Endothelial cell of umbilical vein (primary cell): Measurements from ENCODE around the gene IL25. TPM values are rescaled to one million over a fixed set of nuclear protein-coding genes. Genes with fewer than 3 reads are reported as not detected.

Source experiments
- BruUV-seq: library from RNA; stranded (reverse); fragments of 400-500 nt; replicated peaks from 2 replicates; lab custom pipeline; 2021; lab: Mats Ljungman, UMichigan
- CTCF ChIA-PET: fragments of 300-600, 350-600 bp; sonication (Branson Sonifier 250); formaldehyde crosslinking; loops from one replicate; lab custom pipeline; 2021; ENCODE audit warnings: antibody characterized with exemption, inconsistent platforms; lab: Charles Lee
- POLR2A ChIA-PET: fragments of 300-600, 350-600 bp; sonication (Branson Sonifier 250); formaldehyde crosslinking; loops from one replicate; lab custom pipeline; 2021; ENCODE audit warnings: antibody characterized with exemption, inconsistent platforms; lab: Charles Lee
- DNase-seq: peaks from one replicate; pipeline ENCODE4 v3.0.0-alpha.2; 2011; ENCODE audit warnings: low read depth, low spot score
- FAIRE-seq: peaks from 2 replicates; lab custom pipeline; 2011; peaks lifted over from hg19 to GRCh38; lab: Jason Lieb, UNC
- H2AFZ ChIP-seq: 2 replicates; pipeline ENCODE4 v1.6.0; 2012; ENCODE audit warnings: low read depth, low read length, control low read depth, inconsistent platforms
- H3K27ac ChIP-seq: 2 replicates; pipeline ENCODE4 v1.5.1; 2011; ENCODE audit warnings: low read depth, mild to moderate bottlenecking, control low read depth, low read length, moderate library complexity; ENCODE audit not compliant: insufficient read depth
- H3K27me3 ChIP-seq, 2 experiments: 2 replicates each; pipeline versions ENCODE4 v1.6.0 to v1.6.1; 2011; ENCODE audit warnings: low read length in 2 of 2, mixed read lengths in 1 of 2; ENCODE audit not compliant: control insufficient read depth in 2 of 2, insufficient read depth in 2 of 2
- H3K36me3 ChIP-seq, 2 experiments: 2 replicates in 1 of 2; 3 replicates in 1 of 2; pipeline ENCODE4 v1.5.1; 2011; ENCODE audit warnings: low read length in 2 of 2, mild to moderate bottlenecking in 1 of 2, moderate library complexity in 1 of 2; ENCODE audit not compliant: control insufficient read depth in 2 of 2, insufficient read depth in 2 of 2; ENCODE audit errors: extremely low read depth in 1 of 2
- H3K4me1 ChIP-seq: 3 replicates; pipeline ENCODE4 v1.5.1; 2011; ENCODE audit warnings: mild to moderate bottlenecking, low read length; ENCODE audit not compliant: control insufficient read depth, insufficient read depth; ENCODE audit errors: extremely low read depth
- H3K4me2 ChIP-seq: 2 replicates; pipeline ENCODE4 v1.6.1; 2011; ENCODE audit warnings: low read length, control low read depth, mixed read lengths; ENCODE audit not compliant: insufficient read depth
- H3K4me3 ChIP-seq, 3 experiments: fragments of 200-600 bp in 1 of 3; sonication (generic), shearing (Covaris generic) in 1 of 3; replicated peaks in 1 of 3; 2 replicates each; pipeline ENCODE4 v1.5.1; 2011 to 2016; ENCODE audit warnings: control low read depth in 3 of 3, low read length in 3 of 3, mild to moderate bottlenecking in 2 of 3, inconsistent platforms in 1 of 3, low read depth in 1 of 3, moderate library complexity in 1 of 3; ENCODE audit not compliant: insufficient read depth in 1 of 3
- H3K79me2 ChIP-seq: 2 replicates; pipeline ENCODE4 v1.6.0; 2012; ENCODE audit warnings: low read length, inconsistent platforms; ENCODE audit not compliant: control insufficient read depth, insufficient read depth
- H3K9ac ChIP-seq: replicated peaks from 2 replicates; pipeline ENCODE3; 2011; ENCODE audit warnings: low read length, control low read depth; ENCODE audit not compliant: insufficient read depth; ENCODE audit errors: extremely low read depth
- H3K9me1 ChIP-seq: replicated peaks from 3 replicates; pipeline ENCODE4 v1.6.0; 2011; ENCODE audit warnings: mild to moderate bottlenecking, low read length; ENCODE audit not compliant: control insufficient read depth, insufficient read depth; ENCODE audit errors: extremely low read depth
- H3K9me3 ChIP-seq: replicated peaks from 2 replicates; pipeline ENCODE4 v1.5.1; 2012; ENCODE audit warnings: low read length, inconsistent platforms; ENCODE audit not compliant: control insufficient read depth, insufficient read depth
- H4K20me1 ChIP-seq: replicated peaks from 2 replicates; pipeline ENCODE3; 2011; ENCODE audit warnings: mild to moderate bottlenecking, low read length; ENCODE audit not compliant: control insufficient read depth, insufficient read depth; ENCODE audit errors: extremely low read depth
- FOS ChIP-seq: IDR thresholded peaks from 2 replicates; pipeline ENCODE4 v1.6.1; 2011; ENCODE audit warnings: mild to moderate bottlenecking, low read length, moderate library complexity, borderline replicate concordance; ENCODE audit not compliant: insufficient read depth
- GATA2 ChIP-seq: IDR thresholded peaks from 2 replicates; pipeline ENCODE4 v1.7.0; 2011; ENCODE audit warnings: low read depth, mild to moderate bottlenecking, moderate library complexity, mixed read lengths, low read length; ENCODE audit not compliant: insufficient read length, insufficient read depth
- JUN ChIP-seq: IDR thresholded peaks from 2 replicates; pipeline ENCODE4 v1.6.1; 2011; ENCODE audit warnings: borderline replicate concordance, low read depth; ENCODE audit not compliant: insufficient read length, insufficient read depth
- MAX ChIP-seq: IDR thresholded peaks from 2 replicates; pipeline ENCODE4 v1.6.1; 2011; ENCODE audit not compliant: insufficient read depth, insufficient read length
- MYC ChIP-seq: IDR thresholded peaks from one replicate; pipeline ENCODE4 v1.6.1; 2011; ENCODE audit warnings: mild to moderate bottlenecking, low read depth, low read length
- POLR2A ChIP-seq: IDR thresholded peaks from 2 replicates; pipeline ENCODE4 v1.6.1; 2012; ENCODE audit warnings: low read depth, mild to moderate bottlenecking, control low read depth, low read length
- POLR2AphosphoS5 ChIP-seq: IDR thresholded peaks from 2 replicates; pipeline ENCODE4 v1.6.1; 2012; ENCODE audit warnings: low read depth, mild to moderate bottlenecking, control low read depth, low read length, moderate library complexity; ENCODE audit not compliant: insufficient read depth
- dilution Hi-C: fragments of 300-500 bp; cut with MboI; formaldehyde crosslinking; loops from one replicate; pipeline ENCODE4 v1.15.0; 2019; ENCODE audit warnings: low sequenced_read_pairs; ENCODE audit not compliant: extremely low pct_ligation_motif_present
- intact Hi-C: fragments of 100-400 bp; cut with micrococcal nuclease; formaldehyde crosslinking; loops from one replicate; pipeline ENCODE4 v1.10.0; 2022
- polyA plus RNA-seq, 4 experiments: library from polyadenylated mRNA; depleted of rRNA in 3 of 4; stranded (reverse) in 3 of 4; unstranded in 1 of 4; fragments of >200 nt; gene quantifications; 2 replicates each; pipeline versions ENCODE4 v1.2.1 to v1.2.3, GENCODE V29; 2011 to 2012; ENCODE audit warnings: missing spikeins in 1 of 4
- total RNA-seq: library from RNA; stranded (reverse); gene quantifications from 2 replicates; pipeline ENCODE4 v1.2.3, GENCODE V29; 2021

IL25 gene
- total and polyA plus RNA-seq, 2 donors (not counting 3 experiments of a cell fraction or from before 2014, with no cell fraction given), result not detected

GRCh38 chr14:23421594-23421993, 49.0 kb downstream of the IL25 start:
- FAIRE-seq, result no peak
- H3K27me3 ChIP-seq, result no peaks in the 10 kb centered on the region
- ChIA-PET POLR2A (no interaction called here), CTCF (no interaction called here)
- H3K4me1 ChIP-seq, result no peaks in the 10 kb centered on the region
- H4K20me1 ChIP-seq, result no peaks in the 10 kb centered on the region
- no TSS peak for BruUV-seq
- no peak overlapping the region for H3K9ac ChIP-seq
- no peak overlapping the region for H3K4me3 ChIP-seq
- no peak overlapping the region for H2AFZ ChIP-seq
- intact Hi-C loops, result no loop called here
- TF ChIP-seq POLR2AphosphoS5 (no peak), MYC (no peak), POLR2A (no peak)
- H3K79me2 ChIP-seq, result no peaks in the 10 kb centered on the region
- no peaks in the 10 kb centered on the region for H3K36me3 ChIP-seq
- dilution Hi-C loops, result no loop called here
- H3K9me1 ChIP-seq, result no peaks in the 10 kb centered on the region
- H3K27ac ChIP-seq, result no peak overlapping the region
- DNase-seq, result no peak
- H3K9me3 ChIP-seq, result no peaks in the 10 kb centered on the region
- H3K4me2 ChIP-seq, result no peak overlapping the region

GRCh38 chr14:23423657-23424056, 51.0 kb downstream of the IL25 start:
- DNase-seq, result no peak
- no TSS peak for BruUV-seq
- TF ChIP-seq POLR2A (no peak), JUN (no peak), GATA2 (no peak), FOS (no peak), MAX (no peak), MYC (no peak)
- no peaks in the 10 kb centered on the region for H4K20me1 ChIP-seq
- H3K4me2 ChIP-seq, result no peak overlapping the region
- ChIA-PET CTCF (interaction anchor here (0.5 to 2.1 kb wide), 2 partner anchors 44 kb away, joined by 3 to 10 read pairs; no protein-coding TSS in a partner anchor), POLR2A (no interaction called here)
- no peaks in the 10 kb centered on the region for H3K4me1 ChIP-seq
- H3K27ac ChIP-seq, result no peak overlapping the region
- H3K36me3 ChIP-seq, result no peaks in the 10 kb centered on the region
- no peaks in the 10 kb centered on the region for H3K9me3 ChIP-seq
- intact Hi-C loops (no loop called here), dilution Hi-C loops (no loop called here)
- H3K79me2 ChIP-seq, result no peaks in the 10 kb centered on the region
- no peak overlapping the region for H3K4me3 ChIP-seq
- H3K27me3 ChIP-seq, result no peaks in the 10 kb centered on the region
- no peak for FAIRE-seq
- H3K9ac ChIP-seq, result no peak overlapping the region
- no peak overlapping the region for H2AFZ ChIP-seq
- H3K9me1 ChIP-seq, result no peaks in the 10 kb centered on the region
